ENCODE measurements around the gene HVCN1.

GRCh38 chr12:110616471-110617115 is 72.3 kb downstream of the HVCN1 start:
- TF ChIP-seq, protein P1, sequence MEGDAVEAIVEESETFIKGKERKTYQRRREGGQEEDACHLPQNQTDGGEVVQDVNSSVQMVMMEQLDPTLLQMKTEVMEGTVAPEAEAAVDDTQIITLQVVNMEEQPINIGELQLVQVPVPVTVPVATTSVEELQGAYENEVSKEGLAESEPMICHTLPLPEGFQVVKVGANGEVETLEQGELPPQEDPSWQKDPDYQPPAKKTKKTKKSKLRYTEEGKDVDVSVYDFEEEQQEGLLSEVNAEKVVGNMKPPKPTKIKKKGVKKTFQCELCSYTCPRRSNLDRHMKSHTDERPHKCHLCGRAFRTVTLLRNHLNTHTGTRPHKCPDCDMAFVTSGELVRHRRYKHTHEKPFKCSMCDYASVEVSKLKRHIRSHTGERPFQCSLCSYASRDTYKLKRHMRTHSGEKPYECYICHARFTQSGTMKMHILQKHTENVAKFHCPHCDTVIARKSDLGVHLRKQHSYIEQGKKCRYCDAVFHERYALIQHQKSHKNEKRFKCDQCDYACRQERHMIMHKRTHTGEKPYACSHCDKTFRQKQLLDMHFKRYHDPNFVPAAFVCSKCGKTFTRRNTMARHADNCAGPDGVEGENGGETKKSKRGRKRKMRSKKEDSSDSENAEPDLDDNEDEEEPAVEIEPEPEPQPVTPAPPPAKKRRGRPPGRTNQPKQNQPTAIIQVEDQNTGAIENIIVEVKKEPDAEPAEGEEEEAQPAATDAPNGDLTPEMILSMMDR (IDR thresholded peaks at IDR 0.05): no peak
- no peak for TF ChIP-seq POLR2A (IDR thresholded peaks at IDR 0.05)
